Measurements from ENCODE around the gene ID1.
A peak's percentile ranks its signal among the peaks of the same experiment; 100 is the strongest.

ID1 gene

GRCh38 chr20:31605031-31605901, at the start of gene ID1:
TSS of gene ID1 (plus strand) at chr20:31605289. CDS start at chr20:31605388, 99 bp downstream.
- DNase-seq (ENCODE audit: low read depth, low spot score) = peak; percentile 74

GRCh38 chr20:31559704-31560093, 45.4 kb upstream of the ID1 start:
- no peak for DNase-seq (ENCODE audit: low read depth, low spot score)

- DNase-seq (ENCODE audit: low read depth, low spot score) = peak; percentile 56
Measured at GRCh38 chr20:31560094-31560745, 44.9 kb upstream of the ID1 start.

GRCh38 chr20:31560746-31561598, 44.1 kb upstream of the ID1 start:
- DNase-seq (ENCODE audit: low read depth, low spot score) = no peak

- no peak for DNase-seq (ENCODE audit: low read depth, low spot score)
Measured at GRCh38 chr20:31562241-31562640, 42.8 kb upstream of the ID1 start.

- no peak for DNase-seq (ENCODE audit: low read depth, low spot score)
Measured at GRCh38 chr20:31564284-31564683, 40.8 kb upstream of the ID1 start.

- no peak for DNase-seq (ENCODE audit: low read depth, low spot score)
Measured at GRCh38 chr20:31565699-31566318, 39.3 kb upstream of the ID1 start.

GRCh38 chr20:31566319-31566657, 38.8 kb upstream of the ID1 start:
- no peak for DNase-seq (ENCODE audit: low read depth, low spot score)

- no peak for DNase-seq (ENCODE audit: low read depth, low spot score)
Measured at GRCh38 chr20:31566658-31567379, 38.3 kb upstream of the ID1 start.

- no peak for DNase-seq (ENCODE audit: low read depth, low spot score)
Measured at GRCh38 chr20:31567380-31567720, 37.7 kb upstream of the ID1 start.

- no peak for DNase-seq (ENCODE audit: low read depth, low spot score)
Measured at GRCh38 chr20:31568041-31568731, 36.9 kb upstream of the ID1 start.

- DNase-seq (ENCODE audit: low read depth, low spot score) = no peak
Measured at GRCh38 chr20:31568773-31569162, 36.3 kb upstream of the ID1 start.

- peak; percentile 49 for DNase-seq (ENCODE audit: low read depth, low spot score)
Measured at GRCh38 chr20:31569163-31570020, 35.7 kb upstream of the ID1 start.

GRCh38 chr20:31570021-31570463, 35.0 kb upstream of the ID1 start:
- no peak for DNase-seq (ENCODE audit: low read depth, low spot score)

GRCh38 chr20:31570735-31571617, 34.1 kb upstream of the ID1 start:
- DNase-seq (ENCODE audit: low read depth, low spot score) = no peak

GRCh38 chr20:31572042-31572700, 32.9 kb upstream of the ID1 start:
- DNase-seq (ENCODE audit: low read depth, low spot score) = no peak

GRCh38 chr20:31572701-31573554, 32.2 kb upstream of the ID1 start:
- DNase-seq (ENCODE audit: low read depth, low spot score) = peak; percentile 67

Measured in activated naive CD8-positive, alpha-beta T cell treated with anti-CD3 and anti-CD28 coated beads, Interleukin-2, amount 50 U/mL, for 16 hours (primary cell).